Astrocyte (in vitro differentiated cells and primary cell): Measurements from ENCODE around the gene NUBP2. TPM values are rescaled to one million over a fixed set of nuclear protein-coding genes. Genes with fewer than 3 reads are reported as not detected.

ENCODE experiments used
- DNase-seq: peaks from one replicate; pipeline ENCODE4 v3.0.0-alpha.2; 2010; ENCODE audit warnings: low read depth
- FAIRE-seq: peaks from 2 replicates; lab custom pipeline; 2011; peaks lifted over from hg19 to GRCh38; lab: Jason Lieb, UNC
- H2AFZ ChIP-seq: 2 replicates; pipeline ENCODE4 v1.6.0; 2012; ENCODE audit warnings: low read depth, low read length, inconsistent platforms
- H3K27ac ChIP-seq: 2 replicates; pipeline ENCODE4 v1.5.1; 2011; ENCODE audit warnings: low read depth, low read length, inconsistent platforms
- H3K27me3 ChIP-seq: 2 replicates; pipeline ENCODE4 v1.6.0; 2011; ENCODE audit warnings: low read length, inconsistent platforms; ENCODE audit not compliant: insufficient read depth
- H3K36me3 ChIP-seq: 2 replicates; pipeline ENCODE4 v1.5.1; 2011; ENCODE audit warnings: low read length, inconsistent platforms; ENCODE audit not compliant: insufficient read depth
- H3K4me1 ChIP-seq: 2 replicates; pipeline ENCODE4 v1.5.1; 2011; ENCODE audit warnings: low read length, inconsistent platforms; ENCODE audit not compliant: insufficient read depth
- H3K4me2 ChIP-seq: 2 replicates; pipeline ENCODE4 v1.6.0; 2012; ENCODE audit warnings: low read length, inconsistent platforms
- H3K4me3 ChIP-seq: 2 replicates; pipeline ENCODE4 v1.5.1; 2011; ENCODE audit warnings: low read depth, mild to moderate bottlenecking, low read length, inconsistent platforms; ENCODE audit not compliant: insufficient read depth
- H3K79me2 ChIP-seq: 2 replicates; pipeline ENCODE4 v1.6.0; 2012; ENCODE audit warnings: mild to moderate bottlenecking, low read length, inconsistent platforms; ENCODE audit not compliant: insufficient read depth
- H3K9ac ChIP-seq: 2 replicates; pipeline ENCODE4 v1.6.0; 2012; ENCODE audit warnings: mild to moderate bottlenecking, low read length, inconsistent platforms
- H3K9me3 ChIP-seq: 2 replicates; pipeline ENCODE4 v1.5.1; 2012; ENCODE audit warnings: low read depth, mild to moderate bottlenecking, low read length, inconsistent platforms; ENCODE audit not compliant: insufficient read depth
- H4K20me1 ChIP-seq: 2 replicates; pipeline ENCODE4 v1.6.0; 2012; ENCODE audit warnings: low read length, inconsistent platforms; ENCODE audit not compliant: insufficient read depth
- H3K27ac Mint-ChIP-seq: one replicate; pipeline ENCODE4 v1.8.0; 2021; ENCODE audit warnings: mild to moderate bottlenecking, mixed read lengths; ENCODE audit not compliant: unreplicated experiment
- H3K27me3 Mint-ChIP-seq: one replicate; pipeline ENCODE4 v1.8.0; 2021; ENCODE audit warnings: low read depth, mixed read lengths; ENCODE audit not compliant: unreplicated experiment
- H3K36me3 Mint-ChIP-seq: one replicate; pipeline ENCODE4 v1.8.0; 2021; ENCODE audit warnings: low read depth, mixed read lengths; ENCODE audit not compliant: unreplicated experiment
- H3K4me1 Mint-ChIP-seq: one replicate; pipeline ENCODE4 v1.8.0; 2021; ENCODE audit warnings: low read depth, mixed read lengths; ENCODE audit not compliant: unreplicated experiment
- H3K4me3 Mint-ChIP-seq: one replicate; pipeline ENCODE4 v1.8.0; 2021; ENCODE audit warnings: mild to moderate bottlenecking, moderate library complexity, mixed read lengths; ENCODE audit not compliant: unreplicated experiment
- H3K9me3 Mint-ChIP-seq: one replicate; pipeline ENCODE4 v1.8.0; 2021; ENCODE audit warnings: mild to moderate bottlenecking, mixed read lengths; ENCODE audit not compliant: unreplicated experiment
- CTCF ChIP-seq: IDR thresholded peaks from 2 replicates; pipeline ENCODE4 v1.5.1; 2011; ENCODE audit warnings: low read depth, mild to moderate bottlenecking, inconsistent platforms, low read length, moderate library complexity; ENCODE audit not compliant: insufficient read depth
- EZH2 ChIP-seq: IDR thresholded peaks from 2 replicates; pipeline ENCODE4 v1.6.1; 2012; ENCODE audit warnings: mild to moderate bottlenecking, low read length, inconsistent platforms; ENCODE audit not compliant: insufficient read depth
- microRNA-seq: library from miRNA; unstranded; fragments of <30 nt; microRNA quantifications from one replicate; pipeline ENCODE4 v1.2.0, GENCODE V29; 2020
- total RNA-seq: library from RNA; stranded (reverse); gene quantifications from 2 replicates; pipeline ENCODE4 v1.2.1, GENCODE V29; 2021

The NUBP2 gene
- total RNA-seq, 1 donor from 2014 or later, result 41.4 TPM

- Histone ChIP-seq H3K4me1 (no peaks in the 10 kb centered on the region), H3K27me3 (no peaks in the 10 kb centered on the region), H3K9me3 (no peaks in the 10 kb centered on the region), H3K36me3 (peaks cover 6% of the 10 kb centered on the region), H3K27ac (no peak overlapping the region), H2AFZ (no peak overlapping the region), H3K4me2 (no peak overlapping the region), H3K4me3 (no peak overlapping the region), H4K20me1 (peaks cover 24% of the 10 kb centered on the region), H3K79me2 (peaks cover 20% of the 10 kb centered on the region), H3K9ac (no peak overlapping the region)
- Mint-ChIP-seq H3K36me3 (peaks cover 6% of the 10 kb centered on the region), H3K27ac (no peak overlapping the region), H3K4me3 (peak overlapping the region; percentile 71), H3K4me1 (peaks cover 12% of the 10 kb centered on the region), H3K27me3 (no peaks in the 10 kb centered on the region), H3K9me3 (peaks cover 5% of the 10 kb centered on the region)
- TF ChIP-seq EZH2 (no peak), CTCF (no peak)
- FAIRE-seq (no peak), DNase-seq (no peak)
These were observed 50.2 kb downstream of the NUBP2 start for GRCh38 chr16:1832838-1833454.

- H2AFZ ChIP-seq, result no peak overlapping the region
- no peak for DNase-seq
- no peak overlapping the region for H3K27ac Mint-ChIP-seq
- peaks cover 6% of the 10 kb centered on the region for H3K36me3 Mint-ChIP-seq
- no peak overlapping the region for H3K4me3 ChIP-seq
- peaks cover 9% of the 10 kb centered on the region for H3K79me2 ChIP-seq
- FAIRE-seq, result no peak
- H3K9me3 Mint-ChIP-seq, result peaks cover 5% of the 10 kb centered on the region
- no peak for TF ChIP-seq CTCF
- TF ChIP-seq EZH2, result no peak
- H3K9me3 ChIP-seq, result no peaks in the 10 kb centered on the region
- no peak overlapping the region for H3K9ac ChIP-seq
- H3K4me1 ChIP-seq, result no peaks in the 10 kb centered on the region
- H4K20me1 ChIP-seq, result peaks cover 20% of the 10 kb centered on the region
- H3K27ac ChIP-seq, result no peak overlapping the region
- H3K4me2 ChIP-seq, result no peak overlapping the region
- no peaks in the 10 kb centered on the region for H3K27me3 Mint-ChIP-seq
- peaks cover 5% of the 10 kb centered on the region for H3K4me1 Mint-ChIP-seq
- peaks cover 6% of the 10 kb centered on the region for H3K36me3 ChIP-seq
- no peaks in the 10 kb centered on the region for H3K27me3 ChIP-seq
- H3K4me3 Mint-ChIP-seq, result no peak overlapping the region
These were observed 51.3 kb downstream of the NUBP2 start for GRCh38 chr16:1834096-1834495.

Small RNA genes within 50 kb of the gene (microRNA-seq; reads per million reads assigned to microRNA genes)
- 17.0 reads per million, percentile 44 among the genes with 10 or more reads in this experiment for gene MIR3177

Other genes with a start within 250 kb of the NUBP2 start
- gene TMEM204, start 249.3 kb upstream of the NUBP2 start, total RNA-seq, result not detected in 2 replicates
- 15.7 and 16.3 TPM in 2 replicates for gene IFT140, start 170.9 kb upstream of the NUBP2 start, total RNA-seq
- 15.7 and 18.0 TPM in 2 replicates for gene CRAMP1, start 170.6 kb upstream of the NUBP2 start, total RNA-seq
- 122 and 143 TPM in 2 replicates for gene JPT2, start 104.7 kb upstream of the NUBP2 start, total RNA-seq
- 85.5 and 92.4 TPM in 2 replicates for gene MAPK8IP3, start 76.8 kb upstream of the NUBP2 start, total RNA-seq
- 36.3 and 42.7 TPM in 2 replicates for gene NME3, start 11.4 kb upstream of the NUBP2 start, total RNA-seq
- 21.4 and 23.3 TPM in 2 replicates for gene EME2, start 10.2 kb upstream of the NUBP2 start, total RNA-seq
- 74.0 and 80.2 TPM in 2 replicates for gene MRPS34, start 9.8 kb upstream of the NUBP2 start, total RNA-seq
- gene SPSB3, start 389 bp upstream of the NUBP2 start, total RNA-seq, result 21.8 and 23.3 TPM in 2 replicates
- gene IGFALS, start 10.7 kb downstream of the NUBP2 start, total RNA-seq, result not detected in 2 replicates
- 35.9 and 36.9 TPM in 2 replicates for gene HAGH, start 43.9 kb downstream of the NUBP2 start, total RNA-seq
- gene FAHD1, start 44.2 kb downstream of the NUBP2 start, total RNA-seq, result 24.0 and 25.8 TPM in 2 replicates
- 0.16 TPM in 1 of 2 replicates, not detected in the other for gene MEIOB, start 89.2 kb downstream of the NUBP2 start, total RNA-seq
- not detected in 2 replicates for gene HS3ST6, start 135.5 kb downstream of the NUBP2 start, total RNA-seq
- gene MSRB1, start 160.2 kb downstream of the NUBP2 start, total RNA-seq, result 23.7 and 25.8 TPM in 2 replicates
- not detected in 2 replicates for gene RPL3L, start 171.7 kb downstream of the NUBP2 start, total RNA-seq
- 149 and 153 TPM in 2 replicates for gene NDUFB10, start 176.6 kb downstream of the NUBP2 start, total RNA-seq
- gene RPS2, start 181.9 kb downstream of the NUBP2 start, total RNA-seq, result 2,350 and 2,534 TPM in 2 replicates
- not detected in 2 replicates for gene RNF151, start 183.9 kb downstream of the NUBP2 start, total RNA-seq
- gene TBL3, start 189.1 kb downstream of the NUBP2 start, total RNA-seq, result 24.4 and 28.5 TPM in 2 replicates
- gene NOXO1, start 198.5 kb downstream of the NUBP2 start, total RNA-seq, result 0.89 TPM in 1 of 2 replicates, not detected in the other
- 30.4 and 32.1 TPM in 2 replicates for gene GFER, start 201.2 kb downstream of the NUBP2 start, total RNA-seq
- 4.8 and 6.0 TPM in 2 replicates for gene SYNGR3, start 207.0 kb downstream of the NUBP2 start, total RNA-seq
- gene ZNF598, start 226.9 kb downstream of the NUBP2 start, total RNA-seq, result 46.0 and 50.0 TPM in 2 replicates
- gene NPW, start 236.8 kb downstream of the NUBP2 start, total RNA-seq, result 2.1 and 2.9 TPM in 2 replicates
- 92.5 and 106 TPM in 2 replicates for gene NHERF2, start 243.9 kb downstream of the NUBP2 start, total RNA-seq